Measurements from ENCODE around the gene DMXL1.

The DMXL1 gene

GRCh38 chr5:119293516-119293829 lies 222.6 kb downstream of the DMXL1 start:
- H3K27ac ChIP-seq (ENCODE audit: low read length) = no peak overlapping the region
- H4K20me1 ChIP-seq (ENCODE audit: insufficient read depth, low read length) = peaks cover 4% of the 10 kb centered on the region; the same call in 1 of the 2 replicates
- H3K9me3 ChIP-seq (ENCODE audit: insufficient read depth, low read length) = no peaks in the 10 kb centered on the region
- H3K4me1 ChIP-seq (ENCODE audit: low read length) = peaks cover 44% of the 10 kb centered on the region
- TF ChIP-seq CTCF (IDR thresholded peaks at IDR 0.05; ENCODE audit: low read depth, low read length) (no peak), EZH2phosphoT487 (IDR thresholded peaks at IDR 0.05; ENCODE audit: low read depth) (no peak)
- no peak overlapping the region for H2AFZ ChIP-seq (ENCODE audit: low read depth, low read length)
- H3K36me3 ChIP-seq (replicated peaks; ENCODE audit: low read depth, low read length) = no peaks in the 10 kb centered on the region
- H3K4me3 ChIP-seq (ENCODE audit: low read length) = no peak overlapping the region
- no peak overlapping the region for H3K9ac ChIP-seq (ENCODE audit: low read length)
- peaks cover 28% of the 10 kb centered on the region for H3K79me2 ChIP-seq (ENCODE audit: low read length)
- no peak overlapping the region for H3K4me2 ChIP-seq (ENCODE audit: low read length)
- no peaks in the 10 kb centered on the region for H3K27me3 ChIP-seq (ENCODE audit: low read depth, low read length)

All from OCI-LY3 (cell line).